OCI-LY3 (cell line): Measurements from ENCODE around the gene PDLIM4.

Experiments used
- CTCF ChIP-seq: fragments of 200-600, 300-600 bp; sonication (generic); IDR thresholded peaks from 2 replicates; pipeline ENCODE4 v1.5.1; 2014; ENCODE audit warnings: antibody characterized with exemption, low read length, low read depth
- EZH2phosphoT487 ChIP-seq: fragments of 200-600 bp; shearing (Covaris generic); IDR thresholded peaks from 2 replicates; pipeline ENCODE4 v1.6.1; 2018; ENCODE audit warnings: antibody characterized with exemption, mixed run types, low read depth

GRCh38 chr5:132291026-132291425, 33.5 kb downstream of the PDLIM4 start:
- no peak for TF ChIP-seq CTCF
- no peak for TF ChIP-seq EZH2phosphoT487
